Measurements from ENCODE around the gene SCAF4.

Gene SCAF4

DNA sequence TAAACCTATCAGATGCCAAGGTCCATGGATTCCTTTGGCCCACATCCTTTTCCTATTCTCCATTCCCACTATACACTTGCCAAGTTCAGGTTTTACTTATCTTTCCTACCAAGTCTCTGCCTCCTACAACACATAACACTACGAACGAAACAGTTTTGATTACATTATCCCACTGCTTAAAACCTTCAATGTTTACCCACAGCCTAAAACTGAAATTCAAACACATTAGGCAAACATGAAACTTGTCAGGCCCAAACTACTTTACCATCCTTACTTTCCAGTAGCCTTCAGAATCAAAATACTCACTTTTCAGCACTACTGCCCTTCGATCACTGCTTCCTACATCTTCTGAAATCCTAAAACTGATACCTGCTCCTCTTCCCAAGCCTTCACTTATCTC lies 3.0 kb downstream of the SCAF4 start:
- no peaks in the 10 kb centered on the region for H3K36me3 ChIP-seq
- TF ChIP-seq, protein P1, sequence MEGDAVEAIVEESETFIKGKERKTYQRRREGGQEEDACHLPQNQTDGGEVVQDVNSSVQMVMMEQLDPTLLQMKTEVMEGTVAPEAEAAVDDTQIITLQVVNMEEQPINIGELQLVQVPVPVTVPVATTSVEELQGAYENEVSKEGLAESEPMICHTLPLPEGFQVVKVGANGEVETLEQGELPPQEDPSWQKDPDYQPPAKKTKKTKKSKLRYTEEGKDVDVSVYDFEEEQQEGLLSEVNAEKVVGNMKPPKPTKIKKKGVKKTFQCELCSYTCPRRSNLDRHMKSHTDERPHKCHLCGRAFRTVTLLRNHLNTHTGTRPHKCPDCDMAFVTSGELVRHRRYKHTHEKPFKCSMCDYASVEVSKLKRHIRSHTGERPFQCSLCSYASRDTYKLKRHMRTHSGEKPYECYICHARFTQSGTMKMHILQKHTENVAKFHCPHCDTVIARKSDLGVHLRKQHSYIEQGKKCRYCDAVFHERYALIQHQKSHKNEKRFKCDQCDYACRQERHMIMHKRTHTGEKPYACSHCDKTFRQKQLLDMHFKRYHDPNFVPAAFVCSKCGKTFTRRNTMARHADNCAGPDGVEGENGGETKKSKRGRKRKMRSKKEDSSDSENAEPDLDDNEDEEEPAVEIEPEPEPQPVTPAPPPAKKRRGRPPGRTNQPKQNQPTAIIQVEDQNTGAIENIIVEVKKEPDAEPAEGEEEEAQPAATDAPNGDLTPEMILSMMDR (IDR thresholded peaks at IDR 0.05) = no peak
- H3K4me1 ChIP-seq (ENCODE audit: control insufficient read depth in 1 of 2, insufficient read depth in 1 of 2, low read depth in 1 of 2, low read length in 1 of 2) = peaks cover 30 to 32% of the 10 kb centered on the region in 2 experiments
- no peaks in the 10 kb centered on the region for H3K27me3 ChIP-seq
- H3K9me3 ChIP-seq = no peaks in the 10 kb centered on the region
- H3K4me3 ChIP-seq (ENCODE audit: low read depth in 1 of 2, low read length in 1 of 2) = no peak overlapping the region
- no peak overlapping the region for H3K27ac ChIP-seq

DNA sequence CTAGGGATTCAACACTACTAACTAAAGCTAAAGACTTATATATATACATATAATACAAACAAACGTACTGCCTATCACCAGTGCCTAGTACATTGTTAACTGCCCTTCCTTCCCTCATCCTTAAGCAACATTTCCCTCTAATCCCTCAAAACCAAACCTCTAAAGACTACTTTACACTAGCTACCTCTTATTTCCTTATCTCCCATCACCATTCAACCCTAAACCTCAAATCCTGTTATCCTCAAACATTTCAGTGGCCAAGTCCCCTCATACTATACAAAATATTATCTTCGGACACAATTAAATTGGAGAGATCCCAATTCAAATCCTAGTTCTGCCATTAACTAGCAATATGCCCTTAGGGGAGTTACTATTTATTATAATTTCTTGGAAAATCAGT lies 3.7 kb downstream of the SCAF4 start:
- Histone ChIP-seq H3K4me1 (ENCODE audit: control insufficient read depth in 1 of 2, insufficient read depth in 1 of 2, low read depth in 1 of 2, low read length in 1 of 2) (peaks cover 27 to 30% of the 10 kb centered on the region in 2 experiments), H3K36me3 (no peaks in the 10 kb centered on the region), H3K27ac (no peak overlapping the region), H3K9me3 (no peaks in the 10 kb centered on the region), H3K27me3 (no peaks in the 10 kb centered on the region), H3K4me3 (ENCODE audit: low read depth in 1 of 2, low read length in 1 of 2) (no peak overlapping the region)
- TF ChIP-seq, protein P1 (IDR thresholded peaks at IDR 0.05) = no peak

GRCh38 chr21:31727181-31727580 lies 4.7 kb downstream of the SCAF4 start:
- Histone ChIP-seq H3K27me3 (no peaks in the 10 kb centered on the region), H3K27ac (no peak overlapping the region), H3K9me3 (no peaks in the 10 kb centered on the region), H3K4me3 (ENCODE audit: low read depth in 1 of 2, low read length in 1 of 2) (no peak overlapping the region), H3K36me3 (no peaks in the 10 kb centered on the region), H3K4me1 (ENCODE audit: control insufficient read depth in 1 of 2, insufficient read depth in 1 of 2, low read depth in 1 of 2, low read length in 1 of 2) (peaks cover 17 to 30% of the 10 kb centered on the region in 2 experiments)
- TF ChIP-seq, protein P1 (IDR thresholded peaks at IDR 0.05) = no peak

DNA sequence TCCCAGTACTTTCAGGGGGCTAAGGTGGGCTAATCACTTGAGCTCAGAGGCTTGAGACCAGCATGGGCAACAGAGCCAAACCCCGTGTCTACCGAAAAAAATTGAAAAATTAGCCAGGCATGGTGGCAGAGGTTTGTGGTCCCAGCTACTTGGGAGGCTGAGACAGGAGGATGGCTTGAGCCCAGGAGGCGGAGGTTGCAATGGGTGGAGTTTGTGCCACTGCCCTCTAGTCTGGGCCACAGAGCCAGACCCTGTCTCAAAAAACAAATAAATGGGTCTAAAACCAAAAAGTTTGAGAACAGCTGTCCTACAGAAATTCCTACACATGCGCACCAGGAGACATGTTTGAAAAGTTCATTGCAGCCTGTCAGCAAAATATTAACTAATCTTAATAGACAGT lies 5.5 kb downstream of the SCAF4 start:
- Histone ChIP-seq H3K4me3 (ENCODE audit: low read depth in 1 of 2, low read length in 1 of 2) (no peak overlapping the region), H3K9me3 (no peaks in the 10 kb centered on the region), H3K27ac (no peak overlapping the region), H3K4me1 (ENCODE audit: control insufficient read depth in 1 of 2, insufficient read depth in 1 of 2, low read depth in 1 of 2, low read length in 1 of 2) (peaks cover 22 to 32% of the 10 kb centered on the region in 2 experiments), H3K36me3 (no peaks in the 10 kb centered on the region), H3K27me3 (no peaks in the 10 kb centered on the region)
- TF ChIP-seq, protein P1 (IDR thresholded peaks at IDR 0.05) = no peak

GRCh38 chr21:31725202-31725839 lies 6.6 kb downstream of the SCAF4 start:
- no peak overlapping the region for H3K4me3 ChIP-seq (ENCODE audit: low read depth in 1 of 2, low read length in 1 of 2)
- no peak overlapping the region for H3K27ac ChIP-seq
- H3K27me3 ChIP-seq = no peaks in the 10 kb centered on the region
- no peaks in the 10 kb centered on the region for H3K9me3 ChIP-seq
- H3K36me3 ChIP-seq = no peaks in the 10 kb centered on the region
- H3K4me1 ChIP-seq (ENCODE audit: control insufficient read depth in 1 of 2, insufficient read depth in 1 of 2, low read depth in 1 of 2, low read length in 1 of 2) = peaks cover 18 to 24% of the 10 kb centered on the region in 2 experiments
- TF ChIP-seq, protein P1 (IDR thresholded peaks at IDR 0.05) = no peak

All from neutrophil (primary cell).